ENCODE results near the gene CARD11.

DNA sequence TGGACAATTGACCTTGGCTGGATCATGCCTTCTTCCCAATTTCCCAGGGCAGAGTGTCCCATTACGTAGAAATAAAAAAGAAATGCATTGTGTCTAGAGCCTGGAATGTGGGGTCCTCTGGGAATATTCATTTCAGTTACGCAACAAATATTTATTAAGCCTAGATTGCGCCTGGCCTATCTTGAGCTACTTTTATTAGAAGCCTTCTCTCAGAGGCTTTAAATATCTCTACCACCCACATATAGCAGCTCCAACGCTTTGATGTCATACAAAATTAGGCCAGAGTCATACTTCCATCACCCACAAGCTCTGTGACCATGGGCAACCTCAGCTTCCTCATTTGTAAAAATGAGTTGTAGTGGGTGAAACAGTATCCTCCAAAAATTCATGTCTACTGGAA lies 24.9 kb upstream of the CARD11 start:
- TF ChIP-seq POLR2A (IDR thresholded peaks at IDR 0.05) (no peak), POLR2AphosphoS5 (IDR thresholded peaks at IDR 0.05) (no peak)
- TF ChIP-seq, protein P1, sequence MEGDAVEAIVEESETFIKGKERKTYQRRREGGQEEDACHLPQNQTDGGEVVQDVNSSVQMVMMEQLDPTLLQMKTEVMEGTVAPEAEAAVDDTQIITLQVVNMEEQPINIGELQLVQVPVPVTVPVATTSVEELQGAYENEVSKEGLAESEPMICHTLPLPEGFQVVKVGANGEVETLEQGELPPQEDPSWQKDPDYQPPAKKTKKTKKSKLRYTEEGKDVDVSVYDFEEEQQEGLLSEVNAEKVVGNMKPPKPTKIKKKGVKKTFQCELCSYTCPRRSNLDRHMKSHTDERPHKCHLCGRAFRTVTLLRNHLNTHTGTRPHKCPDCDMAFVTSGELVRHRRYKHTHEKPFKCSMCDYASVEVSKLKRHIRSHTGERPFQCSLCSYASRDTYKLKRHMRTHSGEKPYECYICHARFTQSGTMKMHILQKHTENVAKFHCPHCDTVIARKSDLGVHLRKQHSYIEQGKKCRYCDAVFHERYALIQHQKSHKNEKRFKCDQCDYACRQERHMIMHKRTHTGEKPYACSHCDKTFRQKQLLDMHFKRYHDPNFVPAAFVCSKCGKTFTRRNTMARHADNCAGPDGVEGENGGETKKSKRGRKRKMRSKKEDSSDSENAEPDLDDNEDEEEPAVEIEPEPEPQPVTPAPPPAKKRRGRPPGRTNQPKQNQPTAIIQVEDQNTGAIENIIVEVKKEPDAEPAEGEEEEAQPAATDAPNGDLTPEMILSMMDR (IDR thresholded peaks at IDR 0.05 in 8 of 11, conservative IDR thresholded peaks at IDR 0.05 in 3 of 11): no peak

Measured in spleen (tissue), 7 donors.